Measurements from ENCODE around the gene ASIC4.

GRCh38 chr2:219547621-219548020 is 33.3 kb downstream of the ASIC4 start:
- TF ChIP-seq CTCF (IDR thresholded peaks at IDR 0.05) (no peak), POLR2AphosphoS5 (IDR thresholded peaks at IDR 0.05; ENCODE audit: insufficient read depth in 1 of 2, low read depth in 1 of 2) (no peak)
